ENCODE results near the gene PRDM10.
"Not testable (repeated sequence)": the region's sequence is repeated elsewhere in the genome, so short reads cannot be mapped to it uniquely, and the experiment has no call there.

Gene PRDM10

DNA sequence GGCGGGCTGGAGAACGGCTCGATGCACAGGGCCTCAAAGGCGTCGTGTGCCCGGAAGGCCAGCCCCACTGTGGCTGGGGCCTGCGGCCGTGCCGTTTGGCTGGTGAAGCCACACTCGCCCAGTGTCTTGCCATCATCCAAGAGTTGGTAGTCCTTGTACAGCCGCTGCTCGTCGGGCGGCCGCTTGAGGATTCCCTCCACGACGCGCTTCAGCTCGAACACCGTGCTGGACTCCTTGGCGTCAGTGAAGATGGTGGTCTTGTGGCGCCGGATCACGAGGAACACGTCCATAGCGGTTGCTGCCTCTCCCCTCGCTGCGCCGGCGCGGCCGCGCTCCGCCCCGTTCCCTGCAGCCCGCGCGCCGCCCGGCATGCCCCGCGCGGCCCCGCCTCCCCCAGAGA, 30.3 kb upstream of the PRDM10 start:
- no peaks in the 10 kb centered on the region for H3K36me3 ChIP-seq (ENCODE audit: control insufficient read depth, low read depth, low read length)
- H3K4me1 ChIP-seq (ENCODE audit: control insufficient read depth, low read depth, low read length) = peaks cover 6% of the 10 kb centered on the region
- no peak overlapping the region for H3K27ac ChIP-seq (ENCODE audit: low read length)
- no peaks in the 10 kb centered on the region for H3K27me3 ChIP-seq (ENCODE audit: control insufficient read depth, insufficient read depth, low read length)
- H3K9ac ChIP-seq (ENCODE audit: low read length) = no peak overlapping the region
- H3K4me3 ChIP-seq (ENCODE audit: low read length) = no peak overlapping the region
- no peaks in the 10 kb centered on the region for H3K9me3 ChIP-seq (ENCODE audit: control insufficient read depth, low read depth, low read length)

DNA sequence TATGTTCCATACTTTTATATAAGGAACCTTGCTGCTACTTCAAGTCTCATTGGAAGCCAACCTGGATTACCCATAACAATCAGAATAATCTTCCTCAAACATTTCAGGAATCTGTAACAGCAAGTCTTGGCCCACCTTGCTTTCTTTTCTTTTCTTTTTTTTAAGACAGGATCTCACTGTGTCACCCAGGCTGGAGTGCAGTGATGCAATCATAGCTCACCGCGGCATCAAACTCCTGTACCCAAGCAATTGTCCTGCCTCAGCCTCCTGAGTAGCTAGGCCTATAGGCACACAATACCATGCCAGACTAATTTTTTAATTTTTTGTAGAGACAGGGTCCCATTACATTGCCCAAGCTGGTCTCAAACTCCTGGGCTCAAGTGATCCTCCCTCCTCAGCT, 29.3 kb upstream of the PRDM10 start:
- Histone ChIP-seq H3K4me3 (ENCODE audit: low read length) (no peak overlapping the region), H3K9me3 (ENCODE audit: control insufficient read depth, low read depth, low read length) (no peaks in the 10 kb centered on the region), H3K9ac (ENCODE audit: low read length) (no peak overlapping the region), H3K4me1 (ENCODE audit: control insufficient read depth, low read depth, low read length) (peaks cover 6% of the 10 kb centered on the region), H3K27ac (ENCODE audit: low read length) (no peak overlapping the region), H3K27me3 (ENCODE audit: control insufficient read depth, insufficient read depth, low read length) (no peaks in the 10 kb centered on the region), H3K36me3 (ENCODE audit: control insufficient read depth, low read depth, low read length) (no peaks in the 10 kb centered on the region)

DNA sequence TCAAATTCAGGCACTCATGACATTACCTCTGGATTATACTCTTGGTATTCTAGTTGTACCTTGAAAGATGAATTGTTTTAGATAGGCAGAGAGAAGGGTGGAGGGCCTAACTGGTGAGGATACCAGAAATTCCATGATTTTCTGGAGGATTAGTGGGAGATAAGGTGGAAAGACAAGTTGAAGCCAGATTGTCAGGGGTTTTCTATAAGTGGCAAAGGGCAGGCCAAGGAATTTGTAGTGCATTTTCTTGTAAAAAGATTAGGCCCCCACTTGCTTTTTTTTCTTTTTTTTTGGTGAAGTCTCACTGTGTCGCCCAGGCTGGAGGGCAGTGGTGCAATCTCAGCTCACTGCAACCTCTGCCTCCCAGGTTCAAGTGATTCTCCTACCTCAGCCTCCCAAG, 28.4 kb upstream of the PRDM10 start:
- Histone ChIP-seq H3K9me3 (ENCODE audit: control insufficient read depth, low read depth, low read length) (no peaks in the 10 kb centered on the region), H3K36me3 (ENCODE audit: control insufficient read depth, low read depth, low read length) (no peaks in the 10 kb centered on the region), H3K4me1 (ENCODE audit: control insufficient read depth, low read depth, low read length) (peaks cover 6% of the 10 kb centered on the region), H3K27me3 (ENCODE audit: control insufficient read depth, insufficient read depth, low read length) (no peaks in the 10 kb centered on the region), H3K9ac (ENCODE audit: low read length) (no peak overlapping the region), H3K4me3 (ENCODE audit: low read length) (no peak overlapping the region), H3K27ac (ENCODE audit: low read length) (no peak overlapping the region)

DNA sequence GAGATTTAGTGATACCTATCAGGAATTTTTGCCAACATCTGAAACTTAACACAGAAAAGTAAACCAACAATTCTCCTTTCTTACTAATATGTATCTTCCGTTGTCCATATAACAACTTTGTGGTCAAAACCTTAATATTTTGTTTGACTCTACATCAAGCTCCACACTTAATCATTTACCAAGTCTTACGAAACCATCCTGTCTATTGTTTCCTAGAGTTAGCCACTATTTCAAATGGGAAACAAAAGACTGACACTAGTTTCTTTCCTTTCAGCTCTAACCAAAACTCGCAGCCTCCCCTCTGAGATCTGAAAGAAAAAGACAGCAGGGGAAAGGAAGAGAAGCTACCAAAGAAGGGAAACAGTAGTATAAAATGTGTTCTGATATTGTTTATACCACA, 26.5 kb upstream of the PRDM10 start:
- Histone ChIP-seq H3K9me3 (ENCODE audit: control insufficient read depth, low read depth, low read length) (no peaks in the 10 kb centered on the region), H3K27ac (ENCODE audit: low read length) (no peak overlapping the region), H3K4me1 (ENCODE audit: control insufficient read depth, low read depth, low read length) (peaks cover 6% of the 10 kb centered on the region), H3K36me3 (ENCODE audit: control insufficient read depth, low read depth, low read length) (no peaks in the 10 kb centered on the region), H3K4me3 (ENCODE audit: low read length) (no peak overlapping the region), H3K9ac (ENCODE audit: low read length) (no peak overlapping the region), H3K27me3 (ENCODE audit: control insufficient read depth, insufficient read depth, low read length) (no peaks in the 10 kb centered on the region)

DNA sequence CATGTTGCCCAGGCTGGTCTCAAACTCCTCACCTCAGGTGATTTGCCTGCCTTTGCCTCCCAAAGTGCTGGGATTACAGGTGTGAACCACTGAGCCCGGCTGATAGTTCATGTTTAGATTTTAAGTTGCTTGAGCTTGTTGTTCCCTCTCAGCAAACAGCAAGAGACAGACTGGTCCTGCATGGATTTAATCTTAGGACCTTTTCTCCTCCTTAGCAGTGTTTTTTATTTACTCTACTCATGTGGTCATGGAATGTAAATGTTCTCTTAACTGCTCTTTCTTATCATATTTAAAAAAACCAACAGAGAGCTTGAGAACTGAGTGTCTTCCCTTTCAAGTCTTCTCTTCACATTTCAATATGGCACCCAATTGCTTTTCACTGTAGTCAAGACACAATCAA, 22.7 kb upstream of the PRDM10 start:
- H3K4me1 ChIP-seq (ENCODE audit: control insufficient read depth, low read depth, low read length) = peaks cover 7% of the 10 kb centered on the region
- H3K4me3 ChIP-seq (ENCODE audit: low read length) = no peak overlapping the region
- no peak overlapping the region for H3K27ac ChIP-seq (ENCODE audit: low read length)
- H3K27me3 ChIP-seq (ENCODE audit: control insufficient read depth, insufficient read depth, low read length) = no peaks in the 10 kb centered on the region
- no peaks in the 10 kb centered on the region for H3K9me3 ChIP-seq (ENCODE audit: control insufficient read depth, low read depth, low read length)
- H3K36me3 ChIP-seq (ENCODE audit: control insufficient read depth, low read depth, low read length) = no peaks in the 10 kb centered on the region
- no peak overlapping the region for H3K9ac ChIP-seq (ENCODE audit: low read length)

DNA sequence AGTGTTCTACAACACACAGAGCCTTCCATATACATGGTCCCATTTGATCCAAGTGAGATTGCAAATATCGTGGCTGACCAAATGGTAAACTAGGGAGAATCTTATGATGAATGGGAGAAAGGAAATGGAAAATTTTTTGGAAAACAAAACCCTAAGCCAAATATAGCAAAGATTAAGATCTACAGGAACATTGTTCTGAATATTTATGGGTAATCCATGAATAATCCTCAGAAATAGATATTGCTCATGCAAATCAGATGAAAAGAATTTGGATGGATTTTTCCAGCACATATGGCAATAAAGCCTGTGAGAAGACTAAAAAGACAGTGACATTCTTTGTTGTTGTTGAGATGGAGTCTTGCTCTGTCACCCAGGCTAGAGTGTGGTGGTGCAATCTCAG, 21.7 kb upstream of the PRDM10 start:
- no peak overlapping the region for H3K4me3 ChIP-seq (ENCODE audit: low read length)
- no peak overlapping the region for H3K9ac ChIP-seq (ENCODE audit: low read length)
- no peak overlapping the region for H3K27ac ChIP-seq (ENCODE audit: low read length)
- H3K36me3 ChIP-seq (ENCODE audit: control insufficient read depth, low read depth, low read length) = no peaks in the 10 kb centered on the region
- H3K4me1 ChIP-seq (ENCODE audit: control insufficient read depth, low read depth, low read length) = peaks cover 9% of the 10 kb centered on the region
- H3K27me3 ChIP-seq (ENCODE audit: control insufficient read depth, insufficient read depth, low read length) = no peaks in the 10 kb centered on the region
- no peaks in the 10 kb centered on the region for H3K9me3 ChIP-seq (ENCODE audit: control insufficient read depth, low read depth, low read length)

DNA sequence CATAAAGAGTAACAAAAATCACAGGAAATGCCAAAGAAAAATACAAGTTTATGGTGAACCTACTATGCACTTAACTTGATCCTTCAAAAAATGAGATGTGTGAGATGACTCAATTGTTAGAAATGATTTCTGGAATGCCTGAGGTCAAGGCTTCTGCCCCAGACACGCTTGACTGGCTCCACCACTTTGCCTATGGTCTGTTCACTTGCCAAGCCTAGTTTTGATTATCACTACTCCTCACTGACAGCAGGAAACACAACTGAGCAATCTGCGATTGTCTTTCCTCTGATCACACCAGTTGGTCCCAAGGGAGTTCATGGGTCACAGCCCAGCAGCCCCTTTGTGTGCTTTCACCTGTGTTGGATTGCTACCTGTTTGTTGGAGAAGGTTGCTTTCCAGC, 20.6 kb upstream of the PRDM10 start:
- Histone ChIP-seq H3K36me3 (ENCODE audit: control insufficient read depth, low read depth, low read length) (no peaks in the 10 kb centered on the region), H3K9me3 (ENCODE audit: control insufficient read depth, low read depth, low read length) (no peaks in the 10 kb centered on the region), H3K4me3 (ENCODE audit: low read length) (no peak overlapping the region), H3K9ac (ENCODE audit: low read length) (no peak overlapping the region), H3K27ac (ENCODE audit: low read length) (no peak overlapping the region), H3K4me1 (ENCODE audit: control insufficient read depth, low read depth, low read length) (peaks cover 4% of the 10 kb centered on the region), H3K27me3 (ENCODE audit: control insufficient read depth, insufficient read depth, low read length) (no peaks in the 10 kb centered on the region)

- Histone ChIP-seq H3K4me1 (ENCODE audit: control insufficient read depth, low read depth, low read length) (peaks cover 4% of the 10 kb centered on the region), H3K27me3 (ENCODE audit: control insufficient read depth, insufficient read depth, low read length) (no peaks in the 10 kb centered on the region), H3K9ac (ENCODE audit: low read length) (no peak overlapping the region), H3K36me3 (ENCODE audit: control insufficient read depth, low read depth, low read length) (no peaks in the 10 kb centered on the region), H3K27ac (ENCODE audit: low read length) (no peak overlapping the region), H3K9me3 (ENCODE audit: control insufficient read depth, low read depth, low read length) (no peaks in the 10 kb centered on the region), H3K4me3 (ENCODE audit: low read length) (no peak overlapping the region)
Measured at GRCh38 chr11:130022799-130023198, 20.2 kb upstream of the PRDM10 start.

GRCh38 chr11:130021606-130022005, 19.0 kb upstream of the PRDM10 start:
- not testable (repeated sequence) for H3K9ac ChIP-seq (ENCODE audit: low read length); H3K4me3 ChIP-seq (ENCODE audit: low read length); H3K36me3 ChIP-seq (ENCODE audit: control insufficient read depth, low read depth, low read length); H3K9me3 ChIP-seq (ENCODE audit: control insufficient read depth, low read depth, low read length); H3K4me1 ChIP-seq (ENCODE audit: control insufficient read depth, low read depth, low read length); H3K27me3 ChIP-seq (ENCODE audit: control insufficient read depth, insufficient read depth, low read length); H3K27ac ChIP-seq (ENCODE audit: low read length)

DNA sequence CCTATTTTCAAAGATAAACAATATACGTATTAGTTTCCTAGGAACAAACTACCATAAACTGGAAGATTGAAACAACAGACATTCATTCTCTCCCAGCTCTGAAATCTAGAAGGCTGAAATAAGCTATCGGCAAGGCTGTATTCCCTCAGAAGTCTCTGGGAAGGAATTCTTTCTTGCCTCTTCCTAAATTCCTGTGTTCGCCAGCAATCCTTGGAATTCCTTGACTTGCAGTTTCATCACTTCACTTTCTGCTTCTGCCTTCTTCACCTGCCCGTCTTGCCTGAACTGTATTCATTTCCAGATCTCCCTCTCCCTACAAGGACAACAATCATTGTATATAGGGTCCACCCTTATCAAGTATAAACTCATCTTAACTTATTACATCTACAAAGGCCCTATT, 17.7 kb upstream of the PRDM10 start:
- Histone ChIP-seq H3K4me1 (ENCODE audit: control insufficient read depth, low read depth, low read length) (peaks cover 4% of the 10 kb centered on the region), H3K4me3 (ENCODE audit: low read length) (no peak overlapping the region), H3K9me3 (ENCODE audit: control insufficient read depth, low read depth, low read length) (no peaks in the 10 kb centered on the region), H3K27ac (ENCODE audit: low read length) (no peak overlapping the region), H3K9ac (ENCODE audit: low read length) (no peak overlapping the region), H3K36me3 (ENCODE audit: control insufficient read depth, low read depth, low read length) (no peaks in the 10 kb centered on the region), H3K27me3 (ENCODE audit: control insufficient read depth, insufficient read depth, low read length) (no peaks in the 10 kb centered on the region)

DNA sequence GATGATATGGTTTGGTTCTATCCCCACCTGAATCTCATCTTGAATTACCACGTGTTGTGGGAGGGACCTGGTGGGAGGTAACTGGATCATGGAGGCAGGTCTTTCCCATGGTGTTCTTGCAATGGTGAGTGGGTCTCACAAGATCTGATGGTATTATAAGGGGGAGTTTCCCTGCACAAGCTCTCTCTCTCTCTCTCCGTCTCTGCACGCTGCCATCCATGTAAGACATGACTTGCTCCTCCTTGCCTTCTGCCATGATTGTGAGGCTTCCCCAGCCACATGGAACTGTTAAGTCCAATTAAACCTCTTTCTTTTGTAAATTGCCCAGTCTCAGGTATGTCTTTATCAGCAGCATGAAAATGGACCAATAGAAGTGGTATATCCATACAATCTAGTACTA, 13.2 kb upstream of the PRDM10 start:
- not testable (repeated sequence) for H3K4me1 ChIP-seq (ENCODE audit: control insufficient read depth, low read depth, low read length); H3K9me3 ChIP-seq (ENCODE audit: control insufficient read depth, low read depth, low read length)

GRCh38 chr11:130008326-130008725, 5.7 kb upstream of the PRDM10 start:
- H3K27me3 ChIP-seq (ENCODE audit: control insufficient read depth, insufficient read depth, low read length) = no peaks in the 10 kb centered on the region
- no peak overlapping the region for H3K4me3 ChIP-seq (ENCODE audit: low read length)
- no peak overlapping the region for H3K27ac ChIP-seq (ENCODE audit: low read length)
- no peaks in the 10 kb centered on the region for H3K9me3 ChIP-seq (ENCODE audit: control insufficient read depth, low read depth, low read length)
- H3K9ac ChIP-seq (ENCODE audit: low read length) = no peak overlapping the region
- no peaks in the 10 kb centered on the region for H3K36me3 ChIP-seq (ENCODE audit: control insufficient read depth, low read depth, low read length)
- H3K4me1 ChIP-seq (ENCODE audit: control insufficient read depth, low read depth, low read length) = no peaks in the 10 kb centered on the region

More for the DNA sequence above, 13.2 kb upstream of the PRDM10 start:
- not testable (repeated sequence) for H3K36me3 ChIP-seq (ENCODE audit: control insufficient read depth, low read depth, low read length); H3K27me3 ChIP-seq (ENCODE audit: control insufficient read depth, insufficient read depth, low read length); H3K4me3 ChIP-seq (ENCODE audit: low read length); H3K9ac ChIP-seq (ENCODE audit: low read length); H3K27ac ChIP-seq (ENCODE audit: low read length)

GRCh38 chr11:130006929-130007328, 4.3 kb upstream of the PRDM10 start:
- H3K27me3 ChIP-seq (ENCODE audit: control insufficient read depth, insufficient read depth, low read length) = no peaks in the 10 kb centered on the region
- no peaks in the 10 kb centered on the region for H3K9me3 ChIP-seq (ENCODE audit: control insufficient read depth, low read depth, low read length)
- H3K36me3 ChIP-seq (ENCODE audit: control insufficient read depth, low read depth, low read length) = no peaks in the 10 kb centered on the region
- no peak overlapping the region for H3K9ac ChIP-seq (ENCODE audit: low read length)
- H3K4me3 ChIP-seq (ENCODE audit: low read length) = no peak overlapping the region
- H3K4me1 ChIP-seq (ENCODE audit: control insufficient read depth, low read depth, low read length) = no peaks in the 10 kb centered on the region
- H3K27ac ChIP-seq (ENCODE audit: low read length) = no peak overlapping the region
